ENCODE measurements around the gene GH1.

DNA sequence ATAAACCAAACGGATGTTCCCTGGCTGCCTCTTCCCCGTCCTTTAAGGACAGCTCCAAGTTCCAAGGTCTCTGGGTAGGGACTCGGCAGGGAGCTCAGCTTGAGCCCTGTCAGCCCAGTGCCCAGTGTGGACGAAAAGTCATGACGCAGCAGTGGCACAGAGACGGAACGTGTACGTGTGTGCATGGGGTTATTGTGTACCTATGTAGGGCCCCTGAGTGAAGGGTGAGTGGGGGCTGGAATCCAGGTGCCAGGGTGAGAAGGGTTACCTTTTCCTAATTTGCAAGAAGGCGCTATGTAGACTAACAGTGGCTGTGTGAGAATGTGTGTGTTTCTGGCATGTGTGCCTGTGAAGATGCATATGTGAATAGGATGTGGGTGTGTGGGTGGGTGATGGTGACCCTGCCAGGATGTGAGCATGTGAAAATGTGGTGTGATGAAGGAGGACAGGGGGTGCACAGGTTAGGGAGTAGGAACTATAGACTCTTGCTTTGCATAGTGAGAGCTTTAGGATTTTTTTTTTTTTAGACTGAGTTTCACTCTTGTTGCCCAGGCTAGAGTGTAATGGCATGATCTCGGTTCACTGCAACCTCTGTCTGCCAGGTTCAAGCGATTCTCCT, 48.1 kb upstream of the GH1 start:
- no peak for TF ChIP-seq POLR2AphosphoS5 (IDR thresholded peaks at IDR 0.05)
- TF ChIP-seq, protein P1, sequence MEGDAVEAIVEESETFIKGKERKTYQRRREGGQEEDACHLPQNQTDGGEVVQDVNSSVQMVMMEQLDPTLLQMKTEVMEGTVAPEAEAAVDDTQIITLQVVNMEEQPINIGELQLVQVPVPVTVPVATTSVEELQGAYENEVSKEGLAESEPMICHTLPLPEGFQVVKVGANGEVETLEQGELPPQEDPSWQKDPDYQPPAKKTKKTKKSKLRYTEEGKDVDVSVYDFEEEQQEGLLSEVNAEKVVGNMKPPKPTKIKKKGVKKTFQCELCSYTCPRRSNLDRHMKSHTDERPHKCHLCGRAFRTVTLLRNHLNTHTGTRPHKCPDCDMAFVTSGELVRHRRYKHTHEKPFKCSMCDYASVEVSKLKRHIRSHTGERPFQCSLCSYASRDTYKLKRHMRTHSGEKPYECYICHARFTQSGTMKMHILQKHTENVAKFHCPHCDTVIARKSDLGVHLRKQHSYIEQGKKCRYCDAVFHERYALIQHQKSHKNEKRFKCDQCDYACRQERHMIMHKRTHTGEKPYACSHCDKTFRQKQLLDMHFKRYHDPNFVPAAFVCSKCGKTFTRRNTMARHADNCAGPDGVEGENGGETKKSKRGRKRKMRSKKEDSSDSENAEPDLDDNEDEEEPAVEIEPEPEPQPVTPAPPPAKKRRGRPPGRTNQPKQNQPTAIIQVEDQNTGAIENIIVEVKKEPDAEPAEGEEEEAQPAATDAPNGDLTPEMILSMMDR (IDR thresholded peaks at IDR 0.05): no peak

All from transverse colon (tissue), 4 donors.